ENCODE measurements around the gene FUT4. TPM values are rescaled to one million over a fixed set of nuclear protein-coding genes. Genes with fewer than 3 reads are reported as not detected.

The FUT4 gene
- total and polyA plus RNA-seq, 7 donors: 3.5 to 9.1 (median 6.4) TPM

GRCh38 chr11:94537031-94537600 is 6.6 kb upstream of the FUT4 start:
- H3K9me3 ChIP-seq: no peaks in the 10 kb centered on the region
- DNase-seq: no peak
- TF ChIP-seq, protein P1, sequence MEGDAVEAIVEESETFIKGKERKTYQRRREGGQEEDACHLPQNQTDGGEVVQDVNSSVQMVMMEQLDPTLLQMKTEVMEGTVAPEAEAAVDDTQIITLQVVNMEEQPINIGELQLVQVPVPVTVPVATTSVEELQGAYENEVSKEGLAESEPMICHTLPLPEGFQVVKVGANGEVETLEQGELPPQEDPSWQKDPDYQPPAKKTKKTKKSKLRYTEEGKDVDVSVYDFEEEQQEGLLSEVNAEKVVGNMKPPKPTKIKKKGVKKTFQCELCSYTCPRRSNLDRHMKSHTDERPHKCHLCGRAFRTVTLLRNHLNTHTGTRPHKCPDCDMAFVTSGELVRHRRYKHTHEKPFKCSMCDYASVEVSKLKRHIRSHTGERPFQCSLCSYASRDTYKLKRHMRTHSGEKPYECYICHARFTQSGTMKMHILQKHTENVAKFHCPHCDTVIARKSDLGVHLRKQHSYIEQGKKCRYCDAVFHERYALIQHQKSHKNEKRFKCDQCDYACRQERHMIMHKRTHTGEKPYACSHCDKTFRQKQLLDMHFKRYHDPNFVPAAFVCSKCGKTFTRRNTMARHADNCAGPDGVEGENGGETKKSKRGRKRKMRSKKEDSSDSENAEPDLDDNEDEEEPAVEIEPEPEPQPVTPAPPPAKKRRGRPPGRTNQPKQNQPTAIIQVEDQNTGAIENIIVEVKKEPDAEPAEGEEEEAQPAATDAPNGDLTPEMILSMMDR (IDR thresholded peaks at IDR 0.05): no peak
- no peak for TF ChIP-seq EP300 (IDR thresholded peaks at IDR 0.05)
- TF ChIP-seq POLR2AphosphoS5 (IDR thresholded peaks at IDR 0.05): no peak
- TF ChIP-seq POLR2A (IDR thresholded peaks at IDR 0.05): no peak
- no peak overlapping the region for H3K4me3 ChIP-seq
- H3K4me1 ChIP-seq: no peaks in the 10 kb centered on the region
- no peak overlapping the region for H3K27ac ChIP-seq
- H3K36me3 ChIP-seq: no peaks in the 10 kb centered on the region
- intact Hi-C loops (cut with DNase I): no loop called here
- WGBS, 2 donors: 11 to 58% methylated on average over 3 of the region's 3 CpGs
- peaks cover 0 to 5% (median 0%) of the 10 kb centered on the region in 3 donors for H3K27me3 ChIP-seq

GRCh38 chr11:94539420-94539819 is 4.3 kb upstream of the FUT4 start:
- no peaks in the 10 kb centered on the region for H3K36me3 ChIP-seq
- peaks cover 0 to 11% (median 7%) of the 10 kb centered on the region in 4 donors for H3K4me1 ChIP-seq
- DNase-seq: no peak
- H3K27ac ChIP-seq: no peak overlapping the region
- intact Hi-C loops (cut with DNase I): no loop called here
- 20 to 39% methylated on average over 1 of the region's 1 CpG for WGBS, 2 donors
- TF ChIP-seq EP300 (IDR thresholded peaks at IDR 0.05): no peak
- peak in 1 of 2 donors; percentile 10 for TF ChIP-seq POLR2A (IDR thresholded peaks at IDR 0.05)
- TF ChIP-seq, protein P1 (IDR thresholded peaks at IDR 0.05): no peak
- H3K9me3 ChIP-seq: no peaks in the 10 kb centered on the region
- no peak overlapping the region for H3K4me3 ChIP-seq
- peaks cover 0 to 5% (median 0%) of the 10 kb centered on the region in 3 donors for H3K27me3 ChIP-seq

DNA sequence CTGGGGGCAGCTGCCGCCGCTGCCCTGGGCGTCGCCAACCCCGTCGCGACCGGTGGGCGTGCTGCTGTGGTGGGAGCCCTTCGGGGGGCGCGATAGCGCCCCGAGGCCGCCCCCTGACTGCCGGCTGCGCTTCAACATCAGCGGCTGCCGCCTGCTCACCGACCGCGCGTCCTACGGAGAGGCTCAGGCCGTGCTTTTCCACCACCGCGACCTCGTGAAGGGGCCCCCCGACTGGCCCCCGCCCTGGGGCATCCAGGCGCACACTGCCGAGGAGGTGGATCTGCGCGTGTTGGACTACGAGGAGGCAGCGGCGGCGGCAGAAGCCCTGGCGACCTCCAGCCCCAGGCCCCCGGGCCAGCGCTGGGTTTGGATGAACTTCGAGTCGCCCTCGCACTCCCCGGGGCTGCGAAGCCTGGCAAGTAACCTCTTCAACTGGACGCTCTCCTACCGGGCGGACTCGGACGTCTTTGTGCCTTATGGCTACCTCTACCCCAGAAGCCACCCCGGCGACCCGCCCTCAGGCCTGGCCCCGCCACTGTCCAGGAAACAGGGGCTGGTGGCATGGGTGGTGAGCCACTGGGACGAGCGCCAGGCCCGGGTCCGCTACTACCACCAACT is 1.0 kb downstream of the FUT4 start:
- 5 to 17% methylated on average over 59 of the region's 59 CpGs for WGBS, 2 donors
- DNase-seq: peak; percentile 69
- Histone ChIP-seq H3K27ac (peak overlapping the region; percentile 92 to 98 (median 97)), H3K27me3 (no peaks in the 10 kb centered on the region), H3K4me3 (peak overlapping the region; percentile 66 to 79 (median 72)), H3K4me1 (peaks cover 0 to 58% (median 50%) of the 10 kb centered on the region in 4 donors), H3K9me3 (no peaks in the 10 kb centered on the region), H3K36me3 (no peaks in the 10 kb centered on the region)
- TF ChIP-seq, protein P1 (IDR thresholded peaks at IDR 0.05): no peak
- TF ChIP-seq EP300 (IDR thresholded peaks at IDR 0.05) (no peak), POLR2A (IDR thresholded peaks at IDR 0.05) (no peak), POLR2AphosphoS5 (IDR thresholded peaks at IDR 0.05) (no peak)
- intact Hi-C loops (cut with DNase I): loop anchor here (10.0 kb wide), 1 partner anchor 220 kb away; the partner anchor contains the start of gene AMOTL1

DNA sequence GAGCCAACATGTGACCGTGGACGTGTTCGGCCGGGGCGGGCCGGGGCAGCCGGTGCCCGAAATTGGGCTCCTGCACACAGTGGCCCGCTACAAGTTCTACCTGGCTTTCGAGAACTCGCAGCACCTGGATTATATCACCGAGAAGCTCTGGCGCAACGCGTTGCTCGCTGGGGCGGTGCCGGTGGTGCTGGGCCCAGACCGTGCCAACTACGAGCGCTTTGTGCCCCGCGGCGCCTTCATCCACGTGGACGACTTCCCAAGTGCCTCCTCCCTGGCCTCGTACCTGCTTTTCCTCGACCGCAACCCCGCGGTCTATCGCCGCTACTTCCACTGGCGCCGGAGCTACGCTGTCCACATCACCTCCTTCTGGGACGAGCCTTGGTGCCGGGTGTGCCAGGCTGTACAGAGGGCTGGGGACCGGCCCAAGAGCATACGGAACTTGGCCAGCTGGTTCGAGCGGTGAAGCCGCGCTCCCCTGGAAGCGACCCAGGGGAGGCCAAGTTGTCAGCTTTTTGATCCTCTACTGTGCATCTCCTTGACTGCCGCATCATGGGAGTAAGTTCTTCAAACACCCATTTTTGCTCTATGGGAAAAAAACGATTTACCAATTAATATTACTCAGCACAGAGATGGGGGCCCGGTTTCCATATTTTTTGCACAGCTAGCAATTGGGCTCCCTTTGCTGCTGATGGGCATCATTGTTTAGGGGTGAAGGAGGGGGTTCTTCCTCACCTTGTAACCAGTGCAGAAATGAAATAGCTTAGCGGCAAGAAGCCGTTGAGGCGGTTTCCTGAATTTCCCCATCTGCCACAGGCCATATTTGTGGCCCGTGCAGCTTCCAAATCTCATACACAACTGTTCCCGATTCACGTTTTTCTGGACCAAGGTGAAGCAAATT is 1.8 kb downstream of the FUT4 start:
- Histone ChIP-seq H3K27me3 (no peaks in the 10 kb centered on the region), H3K9me3 (no peaks in the 10 kb centered on the region), H3K36me3 (no peaks in the 10 kb centered on the region), H3K27ac (peak overlapping the region; percentile 92 to 98 (median 97)), H3K4me3 (peak overlapping the region; percentile 66 to 79 (median 72)), H3K4me1 (peaks cover 0 to 58% (median 50%) of the 10 kb centered on the region in 4 donors)
- TF ChIP-seq EP300 (IDR thresholded peaks at IDR 0.05): no peak
- no peak for TF ChIP-seq POLR2AphosphoS5 (IDR thresholded peaks at IDR 0.05)
- TF ChIP-seq, protein P1 (IDR thresholded peaks at IDR 0.05): no peak
- no peak for TF ChIP-seq POLR2A (IDR thresholded peaks at IDR 0.05)
- intact Hi-C loops (cut with DNase I): loop anchor here (10.0 kb wide), 1 partner anchor 219 kb away; the partner anchor contains the start of gene AMOTL1
- no peak for DNase-seq
- 15 to 60% methylated on average over 54 of the region's 54 CpGs for WGBS, 2 donors

All from sigmoid colon (tissue), 7 donors.